ENCODE measurements around the gene AIG1.

GRCh38 chr6:143335865-143336264 lies 275.2 kb downstream of the AIG1 start:
- TF ChIP-seq CTCF (conservative IDR thresholded peaks at IDR 0.05; ENCODE audit: low read depth, low read length): no peak
- no peak for TF ChIP-seq EZH2 (IDR thresholded peaks at IDR 0.05; ENCODE audit: borderline replicate concordance, low read depth, low read length, poor library complexity, severe bottlenecking)

Measured in A673 (cell line).